Measurements from ENCODE around the gene ATP12A.

ATP12A gene

GRCh38 chr13:24740014-24740890, 60.0 kb downstream of the ATP12A start:
- no peak for DNase-seq

GRCh38 chr13:24741016-24741662, 60.9 kb downstream of the ATP12A start:
- DNase-seq: no peak

- DNase-seq: no peak
These were observed 61.6 kb downstream of the ATP12A start for GRCh38 chr13:24741791-24742190.

DNA sequence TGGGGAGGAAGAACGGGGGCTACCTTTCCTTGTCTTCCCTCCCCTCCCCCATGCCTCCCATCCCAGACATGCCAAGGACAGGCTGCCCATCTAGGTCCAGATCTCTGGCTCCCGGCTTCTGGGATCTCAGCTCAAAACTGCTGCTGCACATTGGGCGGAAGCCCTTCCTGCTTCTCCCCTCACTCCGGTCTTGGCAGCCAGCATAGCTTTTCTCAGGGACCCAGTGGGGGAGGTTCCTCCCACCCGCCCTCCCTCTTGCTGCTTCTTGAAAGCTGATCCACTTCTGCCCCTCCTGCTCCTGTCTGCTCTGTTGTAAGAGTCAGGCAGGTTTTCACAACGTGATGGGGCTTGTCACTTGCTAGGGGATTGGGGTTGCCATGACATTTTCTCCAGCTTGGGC, 62.1 kb downstream of the ATP12A start:
- DNase-seq: no peak

DNA sequence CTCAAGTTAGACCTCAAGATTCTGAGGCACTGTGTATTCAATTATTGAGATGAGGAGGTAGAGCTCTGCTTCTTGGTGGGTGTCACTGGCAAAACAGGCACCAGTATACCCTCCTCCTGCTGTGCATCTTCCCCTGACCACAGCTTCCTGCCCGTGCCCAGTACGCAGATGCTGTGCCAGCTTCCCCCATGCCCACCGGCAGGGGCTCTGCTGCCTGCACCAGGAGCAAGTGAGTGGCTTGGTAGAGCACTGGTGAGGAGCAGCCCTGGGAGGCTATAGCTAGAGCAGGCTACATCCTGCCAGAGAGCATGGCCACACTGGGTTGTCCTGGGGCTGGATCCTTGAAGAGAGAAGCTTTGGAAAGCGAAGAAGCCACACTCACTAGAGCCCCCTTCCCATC, 62.8 kb downstream of the ATP12A start:
- DNase-seq: no peak

- no peak for DNase-seq
These were observed 64.0 kb downstream of the ATP12A start for GRCh38 chr13:24744247-24744646.

GRCh38 chr13:24745516-24745860, 65.3 kb downstream of the ATP12A start:
- no peak for DNase-seq

GRCh38 chr13:24745861-24746617, 65.8 kb downstream of the ATP12A start:
- no peak for DNase-seq

- no peak for DNase-seq
These were observed 66.5 kb downstream of the ATP12A start for GRCh38 chr13:24746618-24747247.

DNA sequence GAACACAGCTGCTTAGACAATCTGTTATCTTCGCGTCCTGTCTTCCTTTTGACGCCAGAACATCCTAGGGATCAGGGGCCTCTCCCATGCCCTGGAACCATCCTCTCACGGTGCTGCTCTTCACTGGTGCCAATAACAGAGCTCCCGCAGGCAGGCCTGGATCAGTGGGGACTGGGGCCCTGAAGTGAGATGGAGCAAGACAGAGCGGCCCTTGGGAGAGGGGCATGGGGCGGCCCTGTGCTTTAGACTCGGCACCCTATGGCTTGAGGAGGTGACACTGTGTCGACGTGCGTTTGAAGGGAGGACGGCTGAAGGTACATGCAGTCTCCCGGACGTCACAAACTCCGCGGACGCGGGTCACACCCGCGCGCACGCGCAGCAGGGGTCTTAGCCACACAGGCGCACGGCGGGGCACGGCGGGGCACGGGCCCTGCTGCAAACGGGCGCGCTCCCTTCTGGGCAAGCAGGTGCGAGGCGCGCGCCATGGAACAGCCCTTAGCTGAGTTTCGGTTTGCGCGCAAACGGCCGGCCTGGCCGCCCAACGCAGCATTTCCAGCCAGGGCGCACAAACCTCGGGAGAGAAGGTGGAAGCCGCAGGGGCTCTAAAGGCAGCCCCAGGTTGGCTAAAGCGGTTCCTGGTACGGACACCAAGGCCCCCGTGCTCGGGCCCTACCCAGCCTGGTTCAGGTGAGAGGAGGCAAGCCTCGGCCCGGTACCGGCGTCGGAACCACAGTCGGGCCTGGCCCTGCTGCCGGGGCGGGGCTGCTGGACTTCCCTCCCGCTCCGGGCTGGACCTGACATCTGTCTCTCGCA, 67.2 kb downstream of the ATP12A start:
- no peak for DNase-seq

GRCh38 chr13:24748061-24748400, 67.8 kb downstream of the ATP12A start:
- no peak for DNase-seq

GRCh38 chr13:24759197-24759596, 79.0 kb downstream of the ATP12A start:
- DNase-seq: no peak
